GDM1 (cell line): Measurements from ENCODE around the gene CATSPERZ.
"Not testable (repeated sequence)": the region's sequence is repeated elsewhere in the genome, so short reads cannot be mapped to it uniquely, and the experiment has no call there.

Source experiments
- DNase-seq: peaks from one replicate; lab custom pipeline; 2025; lab: John Stamatoyannopoulos, UW

Gene CATSPERZ

DNA sequence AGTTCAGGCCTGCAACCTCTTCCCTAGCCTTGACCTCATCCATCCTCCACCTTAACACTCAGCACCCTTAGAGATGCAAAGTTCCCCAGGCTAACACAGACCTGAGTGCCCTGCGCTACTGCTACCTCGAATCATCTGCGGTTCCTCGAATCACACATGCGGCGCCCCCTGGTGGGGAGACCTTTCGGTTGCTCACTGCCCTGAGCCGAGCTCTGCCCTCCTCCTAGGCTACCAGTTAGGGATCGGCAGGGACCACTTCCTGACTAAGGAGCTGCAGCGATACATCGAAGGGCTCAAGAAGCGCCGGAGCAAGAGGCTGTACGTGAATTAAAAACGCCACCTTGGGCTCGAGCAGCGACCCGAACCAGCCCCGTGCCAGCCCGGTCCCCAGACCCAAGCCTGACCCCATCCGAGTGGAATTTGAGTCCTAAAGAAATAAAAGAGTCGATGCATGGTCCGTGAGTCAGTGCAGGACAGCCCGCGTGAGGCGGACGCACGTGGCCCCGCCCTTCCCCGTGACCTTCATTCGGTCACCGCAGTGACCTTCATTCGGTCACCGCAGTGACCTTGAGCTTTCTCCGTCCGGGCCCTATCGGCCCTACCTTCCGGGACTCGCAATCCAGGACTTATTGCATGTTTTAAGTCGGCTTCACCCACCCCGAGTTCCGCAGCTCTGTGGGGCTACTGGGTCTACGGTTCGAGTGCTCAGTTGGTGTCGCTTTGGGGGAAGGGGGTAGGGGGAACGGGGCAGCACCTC, 4.3 kb downstream of the CATSPERZ start:
- peak; percentile 84 for DNase-seq

DNA sequence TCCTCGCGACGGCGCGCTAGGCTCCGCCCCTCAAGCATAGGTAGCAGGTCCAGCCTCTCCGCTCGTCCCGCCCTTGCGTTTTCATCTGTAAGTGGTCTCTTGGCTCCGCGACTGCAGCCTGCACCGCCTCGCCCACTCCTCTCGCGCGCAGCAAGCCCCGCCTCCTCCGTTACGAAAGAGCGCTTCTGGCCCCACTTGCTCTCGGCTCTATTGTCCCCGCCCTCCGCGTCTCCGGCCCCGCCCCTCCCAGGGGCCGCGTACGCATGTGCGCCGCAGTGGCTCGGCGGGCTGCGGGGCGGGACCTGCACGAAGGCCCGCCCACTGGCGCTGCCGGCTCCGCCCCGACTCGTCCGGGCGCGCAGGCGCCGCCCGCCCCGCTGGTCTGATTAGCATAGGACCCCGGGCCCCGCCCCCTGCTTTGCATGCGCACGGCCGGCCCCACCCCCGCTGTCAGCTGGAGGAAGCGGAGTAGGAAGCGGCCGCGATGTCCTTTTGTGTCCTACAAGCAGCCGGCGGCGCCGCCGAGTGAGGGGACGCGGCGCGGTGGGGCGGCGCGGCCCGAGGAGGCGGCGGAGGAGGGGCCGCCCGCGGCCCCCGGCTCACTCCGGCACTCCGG, 5.0 kb downstream of the CATSPERZ start, which contains the start of gene ESRRA:
Gene ESRRA (plus strand): TSS at position 450 of the 616 bp plus-strand sequence. CDS start 1,656 bp downstream, outside the sequence.
- DNase-seq, result peak; percentile 100

- DNase-seq, result peak; percentile 52
Observed at GRCh38 chr11:64305691-64306562, 5.8 kb downstream of the CATSPERZ start.

DNA sequence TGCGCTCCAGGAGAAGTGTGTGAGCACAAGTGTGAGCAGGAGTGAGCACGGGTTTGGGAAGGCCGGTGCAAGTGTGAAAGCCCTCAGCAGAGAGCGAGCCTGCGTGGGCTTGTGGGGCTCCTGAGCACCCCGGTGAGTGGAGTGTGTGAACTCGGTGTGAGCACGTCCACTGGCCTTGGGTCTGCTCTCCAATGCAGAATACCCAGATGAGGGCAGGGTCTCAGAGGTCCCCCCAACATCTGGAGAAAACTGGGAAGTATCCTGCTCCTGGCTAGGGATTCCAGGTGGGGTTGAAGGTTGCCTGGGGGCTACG, 6.4 kb downstream of the CATSPERZ start:
- no peak for DNase-seq

DNA sequence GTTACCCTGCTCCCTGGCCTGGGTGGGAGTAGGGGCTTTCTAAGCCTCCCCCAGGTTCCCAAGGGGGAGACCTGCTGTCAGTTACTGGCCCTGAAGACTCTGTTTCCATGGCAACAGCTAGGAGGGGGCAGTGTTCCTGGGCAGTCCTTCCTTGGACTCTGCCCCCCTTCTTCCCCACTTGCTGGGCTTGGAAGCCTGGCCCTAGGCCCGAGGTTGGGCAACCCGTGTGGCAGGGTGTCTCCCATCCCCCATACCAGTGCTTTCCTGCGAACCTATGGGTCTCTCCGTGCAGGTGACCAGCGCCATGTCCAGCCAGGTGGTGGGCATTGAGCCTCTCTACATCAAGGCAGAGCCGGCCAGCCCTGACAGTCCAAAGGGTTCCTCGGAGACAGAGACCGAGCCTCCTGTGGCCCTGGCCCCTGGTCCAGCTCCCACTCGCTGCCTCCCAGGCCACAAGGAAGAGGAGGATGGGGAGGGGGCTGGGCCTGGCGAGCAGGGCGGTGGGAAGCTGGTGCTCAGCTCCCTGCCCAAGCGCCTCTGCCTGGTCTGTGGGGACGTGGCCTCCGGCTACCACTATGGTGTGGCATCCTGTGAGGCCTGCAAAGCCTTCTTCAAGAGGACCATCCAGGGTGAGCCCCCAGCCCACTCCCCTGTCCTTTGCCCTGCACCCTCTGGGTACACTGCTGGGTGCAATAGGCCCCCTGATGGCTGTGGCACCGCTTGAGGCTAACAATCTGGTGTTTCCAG, 6.9 kb downstream of the CATSPERZ start:
- DNase-seq, result no peak

DNA sequence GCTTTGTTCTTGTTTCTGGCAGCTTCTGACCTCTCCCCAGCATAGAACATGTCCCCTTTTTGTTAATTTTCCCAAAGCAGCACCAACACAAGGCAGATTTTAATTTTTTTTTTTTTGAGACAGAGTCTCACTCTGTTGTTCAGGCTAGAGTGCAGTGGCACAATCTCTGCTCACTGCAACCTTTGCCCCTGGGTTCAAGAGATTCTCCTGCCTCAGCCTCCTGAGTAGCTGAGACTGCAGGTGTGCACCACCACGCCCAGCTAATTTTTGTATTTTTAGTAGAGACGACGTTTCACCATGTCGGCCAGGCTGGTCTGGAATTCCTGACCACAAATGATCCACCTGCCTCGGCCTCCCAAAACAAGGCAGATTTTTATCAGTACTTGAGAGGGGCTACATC, 7.6 kb downstream of the CATSPERZ start:
- not testable (repeated sequence) for DNase-seq

DNA sequence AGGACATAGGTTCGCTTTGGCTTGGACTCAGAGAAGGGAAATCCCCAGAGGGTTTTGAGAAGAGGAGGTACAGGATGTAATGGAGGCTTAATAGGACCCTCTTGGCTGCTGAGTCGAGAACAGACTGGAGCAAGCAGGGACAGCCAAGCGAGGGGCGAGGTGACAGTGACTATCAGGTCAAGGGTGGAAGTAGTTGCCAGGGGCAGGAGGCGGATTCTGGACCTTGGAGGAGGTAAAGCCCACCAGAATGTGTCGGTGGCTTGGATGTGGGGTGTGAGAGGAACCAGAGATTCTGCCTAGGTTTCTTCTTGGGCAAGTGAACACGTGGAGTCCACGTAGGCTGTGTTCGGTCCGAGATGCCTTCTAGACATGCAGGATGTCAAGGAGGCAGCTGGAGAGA, 12.8 kb downstream of the CATSPERZ start:
- no peak for DNase-seq

DNA sequence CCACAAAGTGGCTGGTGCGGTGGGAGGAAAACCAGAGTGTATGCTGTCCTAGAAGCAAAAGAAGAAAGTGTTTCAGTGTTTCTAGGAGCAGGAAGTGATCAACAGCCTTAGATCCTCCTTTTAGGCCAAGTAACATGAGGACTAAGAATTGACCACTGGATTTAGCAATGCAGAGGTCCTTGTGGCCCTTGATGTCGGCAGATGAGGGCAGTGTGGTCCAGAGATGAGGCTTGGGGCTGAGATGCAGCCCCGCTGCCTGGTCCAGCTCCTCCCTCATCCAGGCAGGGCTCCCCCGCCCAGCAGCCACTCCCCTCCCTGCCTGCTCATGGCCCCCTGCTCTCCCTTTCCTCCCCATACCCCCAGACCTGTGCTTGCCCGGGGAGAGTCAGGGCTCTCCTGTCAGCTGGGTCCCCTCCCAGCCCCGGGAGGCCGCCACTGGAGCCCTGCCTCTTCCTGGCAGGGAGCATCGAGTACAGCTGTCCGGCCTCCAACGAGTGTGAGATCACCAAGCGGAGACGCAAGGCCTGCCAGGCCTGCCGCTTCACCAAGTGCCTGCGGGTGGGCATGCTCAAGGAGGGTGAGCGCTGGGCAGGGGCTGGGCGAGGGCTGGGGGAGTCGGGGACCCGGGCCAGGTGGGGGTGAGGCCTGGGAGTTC, 13.5 kb downstream of the CATSPERZ start:
- DNase-seq, result no peak

- no peak for DNase-seq
Observed at GRCh38 chr11:64314146-64314804, 14.1 kb downstream of the CATSPERZ start.

DNA sequence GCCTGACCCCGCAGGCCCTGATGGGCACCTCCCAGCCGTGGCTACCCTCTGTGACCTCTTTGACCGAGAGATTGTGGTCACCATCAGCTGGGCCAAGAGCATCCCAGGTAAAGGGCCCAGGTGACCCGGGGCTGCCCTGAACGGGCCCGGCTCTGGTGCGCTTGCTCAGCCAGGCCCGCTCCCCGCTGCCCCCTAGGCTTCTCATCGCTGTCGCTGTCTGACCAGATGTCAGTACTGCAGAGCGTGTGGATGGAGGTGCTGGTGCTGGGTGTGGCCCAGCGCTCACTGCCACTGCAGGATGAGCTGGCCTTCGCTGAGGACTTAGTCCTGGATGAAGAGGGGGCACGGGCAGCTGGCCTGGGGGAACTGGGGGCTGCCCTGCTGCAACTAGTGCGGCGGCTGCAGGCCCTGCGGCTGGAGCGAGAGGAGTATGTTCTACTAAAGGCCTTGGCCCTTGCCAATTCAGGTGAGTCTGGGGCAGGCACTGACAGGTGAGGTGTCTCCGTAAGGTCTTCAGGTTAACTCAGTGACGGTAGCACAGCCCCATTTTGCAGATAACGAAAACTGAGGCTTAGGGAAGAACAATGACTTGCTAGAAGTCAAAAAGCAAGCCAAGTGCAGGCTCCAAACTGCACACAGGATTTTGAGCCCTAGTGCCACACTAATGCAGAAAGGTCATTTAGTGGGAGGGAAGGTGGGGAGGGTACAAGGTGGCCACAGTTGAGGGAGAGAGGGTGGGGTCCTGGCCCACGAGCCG, 14.8 kb downstream of the CATSPERZ start:
- no peak for DNase-seq

- DNase-seq, result not testable (repeated sequence)
Observed at GRCh38 chr11:64315667-64316526, 15.7 kb downstream of the CATSPERZ start.

DNA sequence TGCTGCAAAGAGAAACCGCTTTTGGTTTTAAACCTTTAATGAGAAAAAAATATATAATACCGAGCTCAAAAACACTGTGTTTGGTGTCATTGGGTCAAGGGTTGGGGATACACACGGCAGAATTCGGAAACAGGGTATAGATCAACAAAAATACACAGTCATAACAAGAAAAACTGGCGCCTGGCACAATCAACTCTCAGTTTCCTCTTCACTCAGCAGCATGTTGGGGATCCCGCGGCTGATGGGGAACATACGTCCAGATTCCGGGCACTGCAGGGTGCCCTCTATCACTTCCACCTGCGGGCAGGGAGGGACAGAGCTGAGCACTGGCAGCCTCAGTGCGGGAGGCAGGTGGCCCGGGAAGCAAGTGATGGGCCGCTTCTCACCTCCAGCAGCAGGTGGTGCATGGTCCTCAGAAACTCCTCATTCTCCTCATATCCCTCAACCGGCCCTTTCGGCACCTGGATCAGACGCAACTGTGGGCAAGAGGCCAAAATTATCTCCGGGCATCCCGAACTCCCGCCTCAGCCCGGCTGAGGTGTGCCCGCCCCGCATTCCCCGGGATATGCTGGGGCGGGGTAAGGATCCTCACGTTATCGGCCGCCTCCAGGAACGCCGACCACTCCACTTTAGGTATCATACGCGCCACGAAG, 16.6 kb downstream of the CATSPERZ start:
- no peak for DNase-seq

DNA sequence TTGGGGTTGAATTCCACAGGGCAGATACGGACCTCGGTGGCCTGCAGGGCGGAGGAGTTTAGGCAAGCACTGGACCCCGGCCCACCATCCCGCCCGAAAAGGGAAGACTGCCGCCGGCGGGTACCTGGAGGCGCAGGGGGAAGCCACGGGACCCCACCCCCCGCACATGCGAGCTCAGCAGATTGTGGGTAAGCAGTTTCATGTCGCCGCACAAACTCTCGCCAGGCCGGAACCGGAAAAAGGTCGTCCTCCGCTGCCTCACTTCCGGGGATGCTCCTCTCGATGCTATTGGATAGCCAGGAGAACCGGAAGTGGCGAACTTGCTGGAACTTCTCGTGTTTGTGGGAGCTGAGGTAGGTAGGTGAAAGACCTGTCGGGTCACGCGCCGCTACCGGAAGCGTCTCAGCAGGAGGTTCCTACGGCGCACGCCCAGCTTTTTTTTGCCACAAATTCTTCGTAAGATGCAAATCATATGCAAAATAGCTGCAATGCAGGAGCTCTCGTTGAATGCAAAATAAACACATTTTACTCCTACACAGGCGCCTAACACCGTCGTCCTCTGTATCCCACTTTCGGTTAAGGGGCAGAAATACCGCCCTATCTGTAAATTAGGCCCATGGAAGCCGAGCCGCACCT, 17.3 kb downstream of the CATSPERZ start, which contains the start of gene TRMT112:
Gene TRMT112 (minus strand): TSS at position 235 of the 636 bp plus-strand sequence. CDS start 33 bp downstream, at position 202.
- DNase-seq, result peak; percentile 95

- DNase-seq, result peak; percentile 98
Observed at GRCh38 chr11:64317961-64318765, 18.0 kb downstream of the CATSPERZ start, which contains the start of gene PRDX5. Gene PRDX5, plus strand, starts transcription at chr11:64318121. Its CDS starts 95 bp downstream, at chr11:64318216.

DNA sequence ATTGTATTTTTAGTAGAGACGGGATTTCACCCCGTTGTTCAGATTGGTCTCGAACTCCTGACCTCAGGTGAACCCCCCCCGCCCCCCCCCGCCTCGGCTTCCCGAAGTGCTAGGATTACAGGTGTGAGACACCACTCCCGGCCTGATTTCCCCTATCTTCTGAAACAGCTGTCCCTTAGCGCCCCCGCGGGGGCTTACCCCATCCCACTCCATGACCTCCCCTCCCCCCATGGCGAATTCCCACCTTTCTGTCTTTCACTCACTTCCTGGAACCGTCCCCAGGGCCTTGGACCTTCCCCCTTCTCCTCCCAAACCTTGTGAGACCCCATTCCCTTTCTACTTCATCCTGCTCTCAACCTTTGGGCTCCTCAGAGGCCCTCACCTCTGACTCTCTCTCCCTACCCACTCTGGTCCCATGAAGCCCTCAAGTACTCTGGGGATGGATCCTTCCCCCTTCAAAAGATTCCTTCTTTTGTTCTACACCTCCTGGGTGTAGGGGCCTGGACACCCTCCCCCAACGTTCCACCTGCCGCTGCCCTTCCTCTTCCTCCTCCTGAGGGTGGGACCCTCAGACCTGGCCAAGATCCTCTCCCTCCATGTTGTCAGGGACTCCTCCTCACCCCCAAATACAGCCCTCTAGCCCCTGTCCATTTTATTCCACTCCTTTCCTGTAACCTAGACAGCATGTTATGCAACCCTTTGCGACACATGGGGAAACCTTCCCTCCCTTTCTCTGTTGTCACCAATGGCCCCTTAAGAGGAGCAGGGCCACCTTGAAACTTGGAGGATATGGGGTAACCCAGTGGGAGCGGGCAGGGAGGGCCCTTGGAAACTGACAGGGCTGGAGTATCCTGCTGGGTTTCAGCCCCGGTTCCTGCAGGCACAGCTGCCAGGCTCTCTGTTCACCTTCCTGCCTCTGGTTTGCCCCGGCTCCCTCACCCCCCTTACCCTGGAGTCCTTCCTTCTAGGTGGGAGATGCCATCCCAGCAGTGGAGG, 18.9 kb downstream of the CATSPERZ start:
- DNase-seq, result no peak

- DNase-seq, result no peak
Observed at GRCh38 chr11:64320556-64320955, 20.4 kb downstream of the CATSPERZ start.
